H1 (cell line): Measurements from ENCODE around the gene OSBPL9.

Experiments
- CTCF ChIP-seq, 3 experiments: IDR thresholded peaks; 1 replicate in 2 of 3; 2 replicates in 1 of 3; pipeline versions ENCODE4 v1.5.1 to v1.6.1; 2011; ENCODE audit warnings: low read length in 3 of 3, mild to moderate bottlenecking in 3 of 3, inconsistent platforms in 2 of 3, low read depth in 1 of 3, moderate library complexity in 1 of 3; ENCODE audit not compliant: insufficient read depth in 1 of 3; ENCODE audit errors: control extremely low read depth in 1 of 3
- JUND ChIP-seq: IDR thresholded peaks from 2 replicates; pipeline ENCODE4 v1.6.1; 2011; ENCODE audit warnings: mild to moderate bottlenecking, improper control_type of control experiment, low read length

GRCh38 chr1:51667561-51667960, 50.7 kb downstream of the OSBPL9 start:
- no peak for TF ChIP-seq CTCF (IDR thresholded peaks at IDR 0.05; ENCODE audit: control extremely low read depth in 1 of 3, insufficient read depth in 1 of 3, low read depth in 1 of 3, low read length in 3 of 3)
- TF ChIP-seq JUND, result no peak
